ENCODE results near the gene RNASE8.
A peak's percentile ranks its signal among the peaks of the same experiment; 100 is the strongest.

RNASE8 gene

DNA sequence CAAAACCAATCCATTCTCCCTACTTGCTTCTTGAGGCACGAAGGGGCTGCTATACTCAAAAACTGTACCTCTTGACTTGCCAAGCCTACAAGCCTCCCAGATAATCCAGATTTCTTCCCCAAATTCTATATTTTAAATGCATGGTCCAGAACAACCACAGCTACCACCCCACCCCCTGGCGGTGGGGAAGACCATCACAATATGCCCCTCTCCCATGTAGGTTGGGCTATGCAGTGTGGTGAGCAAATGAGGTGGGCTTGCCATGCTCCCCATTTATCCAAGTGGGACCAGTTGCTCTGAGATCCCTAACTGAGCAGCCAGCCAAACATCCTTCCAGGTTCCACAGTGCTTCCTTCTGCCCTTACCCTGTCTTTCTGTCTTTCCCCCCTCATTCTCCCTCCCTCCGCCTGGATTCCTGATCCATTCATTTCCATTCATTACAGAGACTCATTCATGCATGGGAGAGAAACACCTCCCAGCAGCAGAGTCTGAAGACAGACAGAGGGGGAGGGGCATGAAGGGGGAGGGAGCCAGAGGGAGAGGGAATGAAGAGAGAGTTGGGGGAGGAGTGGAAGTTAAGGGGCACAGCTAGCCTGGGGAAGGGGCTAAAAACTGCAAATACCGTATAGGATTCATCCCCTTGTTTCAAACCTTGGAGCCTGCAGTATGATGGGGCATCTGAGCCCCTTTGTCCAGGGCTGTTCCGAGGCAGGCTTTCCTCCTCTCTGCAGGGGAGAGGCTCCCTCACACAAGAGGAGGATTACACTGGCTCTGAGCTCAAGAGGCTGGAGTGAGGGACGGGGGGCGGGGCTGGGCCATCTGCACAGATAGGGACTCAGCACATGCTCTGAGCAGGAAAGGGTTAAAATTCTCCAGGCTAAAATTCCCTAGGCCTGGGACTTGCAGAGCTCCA, 36.4 kb downstream of the RNASE8 start:
- DNase-seq: no peak

DNA sequence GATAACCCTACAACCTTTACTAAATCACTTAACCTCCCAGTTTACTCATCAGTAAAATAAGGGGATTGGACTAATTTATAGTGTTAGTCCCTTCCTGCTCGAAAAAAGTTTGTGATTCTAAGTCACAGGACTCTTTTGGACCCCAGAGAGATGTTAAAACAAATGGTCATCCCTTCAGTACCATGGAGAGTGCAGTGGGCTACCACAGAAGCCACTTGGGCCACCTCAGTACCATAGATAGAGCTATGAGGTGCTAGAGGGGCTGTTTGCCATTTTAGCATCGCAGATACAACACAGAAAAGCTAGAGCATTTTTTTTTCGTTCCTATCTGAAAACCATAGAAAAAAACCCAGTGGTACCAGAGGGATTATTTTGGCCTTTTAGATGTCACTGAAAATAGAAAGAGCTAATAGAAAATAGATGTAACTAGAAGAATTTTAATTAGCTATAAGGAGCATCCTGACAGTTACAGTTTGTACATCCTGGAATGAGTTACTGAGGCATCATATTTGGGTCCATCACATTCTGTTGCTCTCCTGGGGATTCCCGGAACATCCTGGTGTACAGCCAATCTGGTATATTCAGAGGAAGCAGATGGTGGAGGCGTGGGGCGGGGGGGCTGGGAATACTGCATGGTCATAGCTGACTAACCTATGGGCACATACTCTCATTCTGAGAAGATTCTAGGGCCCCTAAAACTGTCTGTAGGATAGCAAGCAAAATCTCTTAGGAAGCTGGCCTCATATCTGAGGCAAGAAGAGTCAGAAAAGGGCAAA, 38.0 kb downstream of the RNASE8 start:
- no peak for DNase-seq

DNA sequence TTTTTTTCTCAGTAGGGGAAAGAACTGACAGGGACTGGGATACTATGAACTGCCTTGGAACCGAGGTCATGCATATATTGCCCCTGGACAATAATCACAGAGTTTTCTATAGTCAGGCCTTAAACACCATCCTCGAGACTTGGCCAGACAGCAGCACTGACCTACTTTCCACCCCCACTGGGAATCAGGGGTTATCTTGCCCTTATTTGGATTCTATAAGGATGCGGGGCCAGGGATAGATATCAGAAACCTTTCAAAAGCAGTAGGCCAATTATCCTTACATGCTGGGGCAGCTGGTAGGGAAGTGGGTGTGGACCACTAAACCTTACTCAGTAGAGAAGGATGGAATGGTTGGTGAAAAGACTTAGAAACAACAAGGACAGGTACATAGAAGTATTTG, 38.8 kb downstream of the RNASE8 start:
- no peak for DNase-seq

DNA sequence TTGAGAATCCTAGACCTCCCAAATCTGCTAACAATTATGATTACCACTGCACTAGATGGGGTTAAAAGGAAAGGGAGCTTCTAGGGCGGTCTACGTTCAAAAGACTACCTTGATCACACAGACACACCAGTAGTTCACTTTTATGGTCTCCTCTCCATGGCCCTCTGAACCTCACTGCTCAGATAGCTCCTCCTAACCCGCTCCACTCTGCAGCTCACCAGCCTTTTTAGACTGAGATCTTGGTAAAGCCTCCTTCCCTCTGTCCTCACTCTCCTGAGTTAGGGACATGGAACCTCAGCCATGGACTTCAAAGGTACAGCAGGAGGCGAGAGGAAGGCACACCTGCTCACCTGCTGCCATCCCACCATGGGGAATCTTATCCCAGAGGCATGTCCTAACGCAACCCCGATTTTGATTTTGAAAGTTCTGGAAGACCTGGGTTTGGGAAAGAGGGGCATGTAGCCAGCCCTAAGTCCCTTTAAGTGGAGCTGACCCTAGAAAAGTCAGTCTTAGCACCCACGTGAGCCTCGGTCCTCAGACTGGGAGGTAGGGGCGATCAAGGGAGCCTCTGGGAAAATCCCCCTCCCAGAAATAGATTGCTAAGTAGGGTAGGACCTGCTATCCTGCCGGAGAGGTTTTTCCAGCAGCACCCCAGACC, 39.5 kb downstream of the RNASE8 start:
- no peak for DNase-seq

DNA sequence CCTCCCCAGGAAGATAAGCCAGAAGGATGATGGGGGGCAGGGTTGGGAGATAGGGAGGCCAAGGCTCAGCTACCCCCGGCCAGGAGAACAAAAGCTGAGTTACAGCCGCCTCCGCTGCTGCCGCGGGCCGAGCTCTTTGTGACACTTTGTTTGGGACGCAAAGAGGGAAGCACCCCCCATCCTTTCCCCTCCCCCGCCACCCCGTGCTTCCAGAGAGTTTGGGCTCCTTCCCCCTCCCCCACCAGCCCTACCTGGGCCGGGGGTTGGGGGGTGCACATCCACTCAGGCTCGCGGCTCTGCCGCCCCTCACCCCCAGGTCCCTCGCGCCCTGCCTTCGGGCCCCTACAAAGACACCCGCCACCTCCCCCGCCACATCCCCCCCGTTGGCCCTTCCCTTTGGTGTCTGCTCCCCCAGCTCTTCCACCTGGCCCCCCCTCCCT, 40.0 kb downstream of the RNASE8 start:
- DNase-seq: no peak

DNA sequence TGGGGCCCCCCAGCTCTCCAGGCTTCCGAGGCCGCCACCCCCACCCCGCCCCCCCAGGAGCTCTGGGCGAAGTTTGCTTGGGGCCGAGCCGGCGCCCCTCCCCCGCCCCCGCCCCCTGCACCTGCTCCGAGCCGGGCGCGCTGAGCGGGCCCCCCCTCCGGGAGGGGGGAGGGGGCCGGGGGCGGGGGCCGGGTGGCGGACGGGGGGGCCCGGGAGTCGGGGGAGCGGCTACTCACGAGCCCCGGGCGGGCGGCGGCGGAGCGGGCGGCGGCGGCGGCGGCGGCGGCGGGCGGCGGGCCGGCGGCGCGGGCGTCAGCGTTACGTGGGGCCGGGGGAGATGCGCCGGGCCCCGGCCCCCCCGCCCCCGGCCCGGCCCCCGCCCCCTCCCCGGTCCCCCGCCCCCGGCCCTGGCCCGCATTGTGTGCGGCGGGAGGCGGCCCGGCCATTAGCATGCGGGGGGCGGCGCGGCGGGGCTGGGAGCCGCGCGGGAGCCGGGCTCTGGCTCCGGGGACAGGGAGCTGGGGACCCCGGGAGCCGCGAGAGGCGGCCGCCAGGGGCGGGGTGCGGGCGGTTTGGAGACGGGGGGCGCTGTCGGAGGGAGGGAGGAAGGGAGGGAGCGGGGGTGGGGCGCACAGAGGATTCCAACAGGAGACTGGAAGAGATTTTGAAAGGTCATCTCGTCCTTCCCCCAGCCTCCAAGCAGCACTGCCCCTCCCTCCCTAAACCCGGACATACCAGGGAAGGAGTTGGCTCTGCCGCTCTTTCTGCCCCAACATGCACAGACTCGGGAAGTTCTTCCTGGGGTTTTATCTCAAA, 40.7 kb downstream of the RNASE8 start, which contains the start of gene ZNF219:
Gene ZNF219, minus strand, starts transcription at position 580 of the 816 bp plus-strand sequence. CDS start 5,064 bp downstream, outside the sequence.
- DNase-seq: peak; percentile 34 to 53

DNA sequence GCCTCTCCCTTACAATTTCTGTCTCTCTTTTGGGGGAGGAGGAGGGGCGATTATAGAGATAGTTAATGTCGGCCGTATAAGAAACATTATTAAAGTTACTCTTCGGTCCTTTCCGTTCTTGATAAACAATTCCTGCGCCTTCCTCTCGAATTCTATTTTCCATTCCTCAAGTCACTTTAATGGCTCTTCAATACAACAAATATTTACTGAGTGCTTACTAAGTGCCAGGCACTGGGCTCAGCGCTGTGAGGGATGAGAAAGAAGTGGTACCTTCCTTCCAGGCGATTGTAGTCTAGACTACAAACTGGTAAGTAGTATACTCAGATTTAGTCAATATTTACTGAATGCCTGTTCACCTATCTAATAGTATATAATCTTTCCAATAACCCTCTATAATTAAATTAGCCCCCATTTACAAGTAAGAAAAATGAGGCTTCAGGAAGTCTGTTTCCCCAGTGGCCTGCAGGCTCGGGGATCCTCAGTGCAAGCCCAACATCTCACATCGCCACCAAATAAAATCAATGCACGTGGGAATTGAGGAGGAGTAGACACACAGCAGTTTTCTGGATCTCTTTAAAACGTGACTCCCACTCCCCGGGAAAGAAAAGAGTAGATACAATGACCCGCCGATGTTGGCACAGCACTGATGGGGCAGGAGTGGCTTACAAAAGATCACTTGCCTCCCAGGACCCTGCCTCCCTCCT, 41.4 kb downstream of the RNASE8 start:
- no peak for DNase-seq

DNA sequence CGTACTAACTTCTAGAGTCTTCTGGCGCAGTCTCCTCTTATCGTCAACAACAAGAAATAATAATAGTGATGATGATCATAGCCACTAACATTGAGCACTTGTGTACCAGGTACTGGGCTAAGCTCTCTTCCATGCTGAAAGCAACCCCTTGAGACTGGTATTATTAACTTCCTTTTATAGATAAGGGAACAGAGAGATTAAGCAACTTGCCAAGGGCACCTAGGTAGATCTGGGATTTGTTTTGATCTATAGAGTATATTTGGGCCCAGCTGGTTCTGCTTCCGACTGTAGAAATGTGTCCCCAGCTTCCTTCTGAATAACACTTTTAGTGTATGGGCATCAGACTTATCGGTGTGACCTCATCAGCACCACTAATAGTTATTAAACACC, 42.0 kb downstream of the RNASE8 start:
- DNase-seq: no peak

DNA sequence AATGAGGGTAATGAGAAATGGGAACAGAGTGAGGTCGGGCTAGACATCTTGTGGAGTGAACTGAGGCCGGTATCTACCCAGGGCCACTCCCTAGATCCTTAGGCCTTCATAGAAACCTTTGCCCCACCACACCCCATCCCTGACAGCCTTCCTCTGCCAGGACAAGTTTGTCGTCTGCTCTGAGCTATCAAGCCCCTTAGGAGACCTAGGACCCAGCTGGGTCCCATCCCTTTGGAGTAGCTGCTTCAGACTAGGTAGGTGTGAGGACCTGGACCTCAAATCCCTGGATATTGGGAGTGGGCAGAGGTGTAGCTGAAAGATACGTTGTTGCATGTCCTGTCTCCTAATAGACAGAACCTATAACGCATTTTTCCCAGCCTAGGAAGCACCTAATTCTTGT, 43.3 kb downstream of the RNASE8 start, which contains the start of gene TMEM253:
Gene TMEM253, plus strand, starts transcription at position 136 of the 400 bp plus-strand sequence. CDS start 278 bp downstream, outside the sequence.
- DNase-seq: no peak

DNA sequence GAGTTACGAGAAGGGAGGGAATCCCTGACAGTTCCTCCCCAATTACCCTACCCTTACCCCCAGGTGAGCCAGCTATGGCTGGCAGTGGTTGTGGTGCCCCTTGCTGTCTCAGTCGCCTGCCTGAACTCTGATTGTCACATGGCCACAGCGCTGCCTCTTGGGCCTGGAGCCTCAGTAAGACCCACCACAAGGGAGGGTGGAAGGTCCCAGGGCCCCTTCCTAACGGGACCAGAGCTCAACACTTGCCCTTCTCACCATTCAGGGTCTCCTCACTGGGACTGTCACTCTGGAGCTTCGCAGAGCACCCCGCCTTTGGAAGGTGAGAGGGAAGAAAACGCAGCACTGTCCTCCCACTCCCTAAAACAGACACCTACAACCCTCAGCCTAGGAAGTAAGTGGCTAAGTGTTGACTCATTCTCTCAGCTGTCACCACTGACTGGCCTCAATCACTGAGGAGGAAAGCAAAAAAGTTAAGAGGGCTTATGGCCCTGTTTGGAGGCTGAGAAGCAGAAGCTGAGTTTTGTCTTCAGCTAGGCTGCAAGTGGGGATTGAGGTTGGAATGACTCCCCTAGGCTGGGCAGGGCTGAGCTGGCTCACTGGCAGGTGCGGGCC, 44.3 kb downstream of the RNASE8 start:
- no peak for DNase-seq

DNA sequence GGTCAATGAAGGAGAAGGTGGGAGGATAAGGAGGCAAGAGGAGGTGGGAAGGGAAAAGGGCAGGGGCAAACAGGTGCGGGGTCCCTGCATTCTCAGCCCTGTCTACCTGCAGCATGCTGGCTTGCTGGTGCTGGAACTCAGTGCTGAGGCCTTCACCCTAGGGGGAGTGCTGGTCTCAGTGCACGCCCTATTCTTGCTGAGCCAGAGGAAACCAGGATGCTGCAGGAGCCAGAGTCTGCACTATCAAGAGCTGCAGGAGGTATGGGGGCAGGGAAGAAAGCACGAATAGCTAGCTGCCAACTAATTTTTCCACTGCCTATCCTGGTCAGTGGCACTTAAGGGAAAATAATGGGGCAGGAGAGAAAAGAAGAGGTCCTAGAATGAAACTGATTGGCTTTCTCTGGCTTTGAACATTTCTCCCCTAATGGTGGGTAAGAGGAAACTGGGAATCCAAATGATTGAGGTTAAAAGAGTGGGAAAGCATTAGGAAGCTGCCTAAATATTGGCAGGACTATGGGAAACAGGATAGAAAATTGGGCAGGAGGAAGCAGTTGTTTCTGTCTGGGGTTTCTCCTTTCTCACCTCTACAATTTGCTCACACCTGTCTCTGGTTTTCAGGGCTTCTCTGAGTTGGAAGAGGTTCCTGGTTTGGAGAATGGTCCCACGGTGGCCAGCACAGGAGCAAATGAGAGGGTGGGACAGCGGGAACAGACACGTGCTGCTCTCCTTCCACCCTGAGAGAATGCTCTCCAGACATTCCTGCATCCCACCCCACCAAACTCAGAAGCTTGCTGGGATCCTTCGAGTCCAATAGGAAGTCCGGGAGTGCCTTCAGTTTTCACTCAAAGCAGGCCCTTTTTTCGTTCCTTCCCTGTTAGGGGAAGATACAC, 45.1 kb downstream of the RNASE8 start:
- DNase-seq: no peak

DNA sequence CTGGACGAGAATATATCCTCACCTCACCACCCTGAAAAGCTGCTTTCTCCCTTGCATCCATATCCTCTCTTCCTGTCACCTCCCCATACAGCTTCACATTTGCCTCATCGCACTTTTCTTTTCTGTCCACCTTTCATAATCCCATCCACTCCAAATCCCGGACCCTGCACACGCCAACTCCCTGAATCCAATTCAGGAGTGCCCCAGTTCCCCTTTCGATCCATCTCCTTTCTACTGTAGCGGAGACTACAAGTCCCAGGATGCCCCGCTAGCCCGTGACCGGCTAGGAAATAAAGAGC, 45.7 kb downstream of the RNASE8 start:
- no peak for DNase-seq

DNA sequence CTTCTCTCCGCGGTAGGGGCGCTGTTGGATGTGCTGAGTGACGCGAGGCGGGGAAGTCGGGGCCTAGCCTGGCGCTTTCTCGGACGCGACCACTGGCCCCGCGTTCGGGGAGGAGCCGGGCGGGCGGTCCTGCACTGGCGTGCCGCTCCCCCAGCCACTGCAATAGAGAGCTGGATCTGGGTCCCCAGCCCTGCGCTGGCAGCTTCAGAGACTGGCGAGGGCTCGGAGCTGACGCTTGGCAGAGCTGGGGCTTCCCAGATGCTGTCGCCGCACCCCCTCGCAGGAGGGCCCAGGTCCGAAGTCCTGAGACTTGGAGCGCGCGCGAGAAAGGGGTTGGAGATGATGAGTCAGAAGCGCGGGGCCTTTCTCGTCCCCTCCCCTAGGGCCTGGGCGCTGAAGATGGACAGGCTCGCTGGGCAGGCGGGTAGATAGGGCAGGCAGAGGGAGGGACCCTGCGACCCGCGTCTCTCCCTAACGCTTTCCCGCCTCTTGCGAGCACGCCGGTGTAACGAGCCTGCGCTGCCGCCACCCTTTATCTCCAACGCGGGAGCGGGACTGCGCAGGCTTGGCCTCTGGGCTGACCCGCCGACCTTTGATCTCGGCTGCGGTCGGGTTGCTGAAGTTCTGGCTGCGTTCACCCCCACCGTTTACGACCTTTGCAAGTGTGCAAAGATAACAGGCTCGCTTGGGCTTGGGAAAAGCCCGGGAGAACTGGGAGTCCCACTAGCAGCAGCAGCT, 46.3 kb downstream of the RNASE8 start:
- DNase-seq: peak; percentile 96

DNA sequence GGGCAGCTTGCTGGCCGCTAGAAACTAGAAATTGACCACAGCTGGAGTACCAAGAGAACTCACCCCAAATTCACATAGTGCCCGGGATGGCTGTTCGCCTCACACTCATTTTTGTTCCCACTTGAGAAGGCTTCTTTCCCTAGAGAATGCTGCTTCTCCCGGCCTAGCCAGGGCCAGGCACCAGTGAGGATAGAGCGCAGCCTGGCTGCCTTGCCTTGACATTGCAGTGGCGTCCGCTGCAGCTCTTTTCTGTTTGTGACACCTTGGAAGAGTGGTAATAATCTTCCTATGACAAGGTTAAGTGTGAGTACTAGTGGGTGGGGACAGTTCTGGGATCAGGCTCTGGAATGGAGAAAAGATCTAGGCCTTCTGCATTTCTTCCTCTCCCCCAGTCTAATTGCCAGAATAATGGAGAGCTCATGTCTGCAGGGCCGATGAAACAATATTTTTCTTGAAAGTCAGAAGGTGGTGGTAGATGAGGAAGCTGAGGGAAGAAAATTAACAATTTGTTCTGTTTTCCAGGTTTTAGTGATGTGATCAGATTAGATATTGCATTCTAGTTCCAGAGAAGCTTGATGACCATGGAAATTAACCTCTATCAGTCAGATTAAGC, 46.9 kb downstream of the RNASE8 start:
- peak; percentile 75 to 80 for DNase-seq

DNA sequence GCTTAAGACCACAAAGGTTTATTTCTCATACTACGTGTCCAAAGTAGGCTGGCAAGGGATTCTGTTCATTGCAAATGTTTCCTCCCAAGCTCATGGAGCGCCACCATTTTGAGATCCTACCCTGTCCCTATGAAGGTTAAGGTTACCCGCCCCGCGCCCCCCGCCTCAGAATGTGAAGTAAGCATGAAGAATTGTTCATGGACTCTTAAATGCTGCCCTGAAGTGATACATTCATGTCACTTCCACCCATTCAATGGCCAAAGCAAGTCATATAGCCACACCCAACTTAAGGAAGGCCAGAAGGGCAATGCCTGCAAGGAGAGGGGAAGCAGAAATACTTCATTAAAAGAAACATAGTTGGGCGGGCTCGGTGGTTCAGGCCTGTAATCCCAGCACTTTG, 47.5 kb downstream of the RNASE8 start:
- no peak for DNase-seq

DNA sequence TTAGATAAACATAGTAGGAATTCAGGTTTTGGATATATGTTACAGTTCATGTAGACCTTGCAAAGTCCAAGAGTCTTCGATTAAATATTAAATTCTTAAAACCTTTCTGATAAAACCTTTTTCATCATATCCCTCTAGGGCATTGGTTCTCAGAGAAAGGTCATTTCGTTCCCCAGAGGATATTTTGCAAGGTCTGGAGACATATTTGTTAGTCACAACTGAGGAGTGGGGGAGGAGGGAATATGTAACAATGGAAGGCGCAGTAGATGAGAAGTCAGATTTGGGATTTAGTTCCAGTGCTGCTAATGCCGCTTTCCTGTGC, 48.5 kb downstream of the RNASE8 start:
- no peak for DNase-seq

DNA sequence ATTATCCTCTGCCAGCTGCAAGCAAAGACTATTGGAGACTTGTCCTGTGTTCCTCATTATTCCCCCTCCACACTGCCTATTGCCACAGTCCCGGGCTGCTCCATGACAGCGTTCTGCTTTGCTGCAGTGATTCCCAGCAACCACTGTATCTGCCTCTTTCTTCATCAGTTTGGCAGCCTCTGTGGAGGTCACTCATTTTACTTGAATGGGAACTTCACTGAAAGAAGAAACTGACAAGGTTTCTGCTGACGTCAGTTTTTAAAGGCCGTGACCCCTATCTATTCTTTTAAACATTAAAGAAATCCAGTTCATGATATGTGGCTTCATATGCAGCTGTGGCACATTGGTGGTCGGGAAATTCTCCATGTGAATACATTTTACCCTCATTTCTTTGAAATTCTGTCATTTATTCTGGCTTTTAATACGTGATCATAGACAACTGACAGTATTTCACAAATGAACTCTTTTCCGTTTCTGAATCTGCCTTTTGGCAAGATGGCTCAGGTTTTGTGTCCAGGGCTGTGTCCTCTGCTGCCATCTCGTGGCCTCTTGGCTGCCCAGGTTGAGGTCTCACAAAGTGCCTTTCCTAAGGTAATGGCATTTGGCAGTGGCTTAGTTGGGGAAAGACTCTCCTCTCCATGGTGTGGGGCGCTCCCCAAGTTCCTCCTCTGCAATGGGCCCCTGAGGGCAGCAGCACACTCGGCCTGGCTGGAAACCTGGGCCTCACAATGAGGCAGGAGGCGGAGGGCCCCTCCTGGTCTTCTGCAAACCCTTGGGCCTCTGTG, 49.1 kb downstream of the RNASE8 start:
- peak; percentile 86 to 87 for DNase-seq

DNA sequence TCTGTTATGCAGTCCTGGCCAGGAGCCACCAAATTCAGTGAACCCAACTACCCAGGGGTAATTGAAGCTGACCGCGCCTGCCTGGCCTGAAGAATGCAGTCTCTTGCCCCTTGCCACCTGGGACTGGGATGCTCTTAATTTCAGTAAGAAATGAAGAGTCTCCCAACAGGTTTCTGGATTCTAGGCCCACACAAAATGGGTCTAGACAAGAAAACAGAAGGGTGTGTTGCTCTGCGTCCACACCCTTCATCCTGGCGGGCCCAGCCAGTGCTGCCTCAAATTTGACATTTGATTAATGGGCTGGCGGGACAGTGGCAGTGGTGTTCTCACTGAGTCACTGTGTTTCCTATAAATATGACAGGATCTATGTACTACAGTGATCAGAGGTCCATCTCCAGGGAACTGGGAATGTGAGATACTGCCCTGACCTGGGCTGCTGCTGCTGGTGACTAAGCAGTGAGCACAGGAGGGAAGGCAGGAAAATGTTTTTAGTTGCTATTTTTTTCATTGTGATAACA, 49.7 kb downstream of the RNASE8 start:
- DNase-seq: no peak
